Measurements from ENCODE around the gene CREG2.

The CREG2 gene

DNA sequence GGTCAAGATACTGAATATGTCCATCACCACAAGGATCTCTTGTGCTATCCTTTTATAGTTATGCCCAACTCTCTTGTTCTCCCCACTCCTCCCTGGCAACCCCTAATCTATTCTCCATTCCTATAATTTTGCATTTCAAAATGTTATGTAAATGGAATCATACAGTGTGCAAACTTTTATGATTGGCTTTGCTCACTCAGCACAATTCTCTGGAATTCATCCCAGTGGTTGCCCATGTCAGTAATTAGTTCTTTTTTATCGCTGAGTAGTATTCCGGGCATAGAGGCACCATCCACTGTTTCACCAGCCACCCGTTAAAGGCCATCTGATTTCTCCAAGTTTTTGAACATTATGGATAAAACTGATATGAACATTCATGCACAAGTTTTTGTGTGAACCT is 40.4 kb downstream of the CREG2 start:
- Histone ChIP-seq H3K9me3 (ENCODE audit: control insufficient read depth, low read length) (no peaks in the 10 kb centered on the region), H3K36me3 (ENCODE audit: control insufficient read depth, insufficient read depth, low read length) (no peaks in the 10 kb centered on the region), H3K4me3 (ENCODE audit: low read depth, low read length) (no peak overlapping the region), H3K9ac (no peak overlapping the region), H3K4me2 (ENCODE audit: low read length) (no peak overlapping the region), H3K27ac (no peak overlapping the region), H3K4me1 (no peaks in the 10 kb centered on the region), H3K79me2 (no peaks in the 10 kb centered on the region), H2AFZ (no peak overlapping the region), H3K27me3 (ENCODE audit: control insufficient read depth, insufficient read depth, low read length) (no peaks in the 10 kb centered on the region)
- TF ChIP-seq, protein P1, sequence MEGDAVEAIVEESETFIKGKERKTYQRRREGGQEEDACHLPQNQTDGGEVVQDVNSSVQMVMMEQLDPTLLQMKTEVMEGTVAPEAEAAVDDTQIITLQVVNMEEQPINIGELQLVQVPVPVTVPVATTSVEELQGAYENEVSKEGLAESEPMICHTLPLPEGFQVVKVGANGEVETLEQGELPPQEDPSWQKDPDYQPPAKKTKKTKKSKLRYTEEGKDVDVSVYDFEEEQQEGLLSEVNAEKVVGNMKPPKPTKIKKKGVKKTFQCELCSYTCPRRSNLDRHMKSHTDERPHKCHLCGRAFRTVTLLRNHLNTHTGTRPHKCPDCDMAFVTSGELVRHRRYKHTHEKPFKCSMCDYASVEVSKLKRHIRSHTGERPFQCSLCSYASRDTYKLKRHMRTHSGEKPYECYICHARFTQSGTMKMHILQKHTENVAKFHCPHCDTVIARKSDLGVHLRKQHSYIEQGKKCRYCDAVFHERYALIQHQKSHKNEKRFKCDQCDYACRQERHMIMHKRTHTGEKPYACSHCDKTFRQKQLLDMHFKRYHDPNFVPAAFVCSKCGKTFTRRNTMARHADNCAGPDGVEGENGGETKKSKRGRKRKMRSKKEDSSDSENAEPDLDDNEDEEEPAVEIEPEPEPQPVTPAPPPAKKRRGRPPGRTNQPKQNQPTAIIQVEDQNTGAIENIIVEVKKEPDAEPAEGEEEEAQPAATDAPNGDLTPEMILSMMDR (IDR thresholded peaks at IDR 0.05), result no peak

DNA sequence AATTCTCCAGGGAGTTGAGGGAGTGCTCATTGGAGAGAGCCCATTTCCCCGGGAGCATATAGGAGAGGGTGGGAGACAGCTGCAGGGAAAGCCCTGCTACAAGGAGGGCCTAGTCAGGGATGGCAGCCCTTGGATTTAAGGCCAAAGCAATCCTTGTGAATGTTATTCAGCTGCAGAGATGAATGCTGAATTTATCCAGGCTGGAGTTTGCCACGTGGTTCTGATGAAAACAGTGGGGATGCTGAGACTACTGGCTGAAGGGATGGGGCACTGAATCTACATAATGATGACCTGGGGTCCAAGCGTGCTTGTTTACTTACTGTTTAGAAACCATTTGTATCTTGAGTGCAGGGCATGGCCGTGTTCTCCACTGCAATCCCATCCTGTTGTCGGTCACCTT is 43.2 kb downstream of the CREG2 start:
- no peaks in the 10 kb centered on the region for H3K79me2 ChIP-seq
- no peak overlapping the region for H3K27ac ChIP-seq
- no peaks in the 10 kb centered on the region for H3K4me1 ChIP-seq
- H2AFZ ChIP-seq, result no peak overlapping the region
- H3K36me3 ChIP-seq (ENCODE audit: control insufficient read depth, insufficient read depth, low read length), result no peaks in the 10 kb centered on the region
- no peak overlapping the region for H3K4me3 ChIP-seq (ENCODE audit: low read depth, low read length)
- H3K9ac ChIP-seq, result no peak overlapping the region
- TF ChIP-seq, protein P1 (IDR thresholded peaks at IDR 0.05), result no peak
- no peaks in the 10 kb centered on the region for H3K27me3 ChIP-seq (ENCODE audit: control insufficient read depth, insufficient read depth, low read length)
- no peaks in the 10 kb centered on the region for H3K9me3 ChIP-seq (ENCODE audit: control insufficient read depth, low read length)
- no peak overlapping the region for H3K4me2 ChIP-seq (ENCODE audit: low read length)

DNA sequence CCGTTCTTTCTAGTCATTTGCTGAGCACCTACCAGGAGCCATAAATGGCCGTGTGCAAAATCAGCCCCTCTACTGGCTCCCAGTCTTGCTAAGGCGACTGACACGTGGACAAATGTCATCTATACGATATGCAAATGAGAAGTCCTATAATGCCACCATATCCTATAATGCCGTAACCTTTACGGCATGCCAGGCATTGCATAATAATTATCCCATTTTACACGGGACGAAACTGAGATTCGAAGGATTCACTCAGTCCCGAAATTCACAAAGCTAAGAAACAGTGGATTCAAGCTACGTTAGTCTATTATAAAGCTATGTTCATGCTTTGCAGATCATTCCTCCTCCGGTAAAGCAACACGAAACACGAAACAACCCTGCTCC is 44.7 kb downstream of the CREG2 start:
- Histone ChIP-seq H3K27ac (no peak overlapping the region), H3K79me2 (no peaks in the 10 kb centered on the region), H3K27me3 (ENCODE audit: control insufficient read depth, insufficient read depth, low read length) (no peaks in the 10 kb centered on the region), H3K36me3 (ENCODE audit: control insufficient read depth, insufficient read depth, low read length) (no peaks in the 10 kb centered on the region), H3K4me1 (no peaks in the 10 kb centered on the region), H2AFZ (no peak overlapping the region), H3K4me3 (ENCODE audit: low read depth, low read length) (no peak overlapping the region), H3K4me2 (ENCODE audit: low read length) (no peak overlapping the region), H3K9me3 (ENCODE audit: control insufficient read depth, low read length) (no peaks in the 10 kb centered on the region), H3K9ac (no peak overlapping the region)
- TF ChIP-seq, protein P1 (IDR thresholded peaks at IDR 0.05), result no peak

DNA sequence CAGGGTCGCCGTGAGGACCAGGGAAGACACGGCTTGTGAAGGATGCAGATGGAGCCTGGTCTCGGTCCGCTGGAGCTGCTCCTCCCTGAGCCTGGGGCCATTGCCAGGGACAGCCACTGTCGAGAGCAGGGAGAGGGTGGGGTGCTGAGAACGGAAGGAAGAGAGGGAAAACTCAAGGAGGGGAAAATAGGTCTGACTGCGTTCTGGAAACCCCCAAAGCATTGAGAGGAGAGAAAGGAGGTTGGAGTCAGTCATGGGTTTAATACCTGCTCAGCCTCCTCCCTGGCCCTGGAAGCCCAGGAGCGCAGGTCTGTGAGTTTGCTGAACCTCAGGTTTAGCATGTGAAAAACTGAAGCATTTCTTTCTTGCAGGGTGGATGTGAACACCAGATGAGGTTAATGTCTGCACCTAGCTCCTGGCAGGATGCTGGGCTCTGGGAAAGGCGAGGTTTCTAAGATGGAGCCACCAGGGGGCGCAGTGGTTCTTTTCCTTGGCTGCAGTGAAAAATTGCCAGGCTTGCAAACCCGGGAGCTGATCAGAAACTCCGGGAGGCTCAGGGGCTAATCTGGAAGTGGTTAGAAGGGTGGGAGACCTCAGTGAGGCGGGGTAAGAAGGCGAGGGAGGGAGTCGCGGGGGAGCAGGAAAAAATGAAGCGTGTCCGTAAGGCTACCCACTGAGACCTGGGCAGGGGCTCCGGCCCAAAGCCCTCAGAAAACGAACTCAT is 45.2 kb downstream of the CREG2 start:
- Histone ChIP-seq H2AFZ (no peak overlapping the region), H3K9me3 (ENCODE audit: control insufficient read depth, low read length) (no peaks in the 10 kb centered on the region), H3K27me3 (ENCODE audit: control insufficient read depth, insufficient read depth, low read length) (no peaks in the 10 kb centered on the region), H3K36me3 (ENCODE audit: control insufficient read depth, insufficient read depth, low read length) (no peaks in the 10 kb centered on the region), H3K27ac (no peak overlapping the region), H3K4me3 (ENCODE audit: low read depth, low read length) (no peak overlapping the region), H3K79me2 (no peaks in the 10 kb centered on the region), H3K4me1 (no peaks in the 10 kb centered on the region), H3K9ac (no peak overlapping the region), H3K4me2 (ENCODE audit: low read length) (no peak overlapping the region)
- TF ChIP-seq, protein P1 (IDR thresholded peaks at IDR 0.05), result peak; percentile 87

DNA sequence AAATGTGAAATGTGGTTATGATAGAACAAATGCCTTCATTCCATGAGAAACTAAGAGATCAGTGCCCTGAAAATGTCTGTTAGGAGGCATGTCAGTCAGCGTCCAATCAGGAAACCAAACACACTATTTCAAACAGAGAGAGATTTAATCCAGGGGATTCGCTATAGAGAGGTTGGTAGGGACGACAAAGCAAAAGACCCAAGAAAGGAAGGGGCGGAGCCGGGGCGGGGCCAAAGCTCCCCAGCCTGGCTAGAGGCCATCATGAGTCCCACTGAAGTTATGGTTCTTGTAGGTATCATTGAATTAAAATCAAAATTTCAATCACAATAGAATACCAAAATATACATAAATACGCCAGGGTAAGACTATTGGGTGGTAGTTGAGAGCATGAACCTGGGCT is 45.9 kb downstream of the CREG2 start:
- Histone ChIP-seq H3K9ac (no peak overlapping the region), H3K9me3 (ENCODE audit: control insufficient read depth, low read length) (no peaks in the 10 kb centered on the region), H3K36me3 (ENCODE audit: control insufficient read depth, insufficient read depth, low read length) (no peaks in the 10 kb centered on the region), H3K27me3 (ENCODE audit: control insufficient read depth, insufficient read depth, low read length) (no peaks in the 10 kb centered on the region), H3K4me1 (no peaks in the 10 kb centered on the region), H3K79me2 (no peaks in the 10 kb centered on the region), H3K4me3 (ENCODE audit: low read depth, low read length) (no peak overlapping the region), H2AFZ (no peak overlapping the region), H3K4me2 (ENCODE audit: low read length) (no peak overlapping the region), H3K27ac (no peak overlapping the region)
- TF ChIP-seq, protein P1 (IDR thresholded peaks at IDR 0.05), result no peak
